Measurements from ENCODE around the gene TBXA2R.

The TBXA2R gene

GRCh38 chr19:3618811-3619630 is 12.3 kb upstream of the TBXA2R start:
- no peak for DNase-seq

DNA sequence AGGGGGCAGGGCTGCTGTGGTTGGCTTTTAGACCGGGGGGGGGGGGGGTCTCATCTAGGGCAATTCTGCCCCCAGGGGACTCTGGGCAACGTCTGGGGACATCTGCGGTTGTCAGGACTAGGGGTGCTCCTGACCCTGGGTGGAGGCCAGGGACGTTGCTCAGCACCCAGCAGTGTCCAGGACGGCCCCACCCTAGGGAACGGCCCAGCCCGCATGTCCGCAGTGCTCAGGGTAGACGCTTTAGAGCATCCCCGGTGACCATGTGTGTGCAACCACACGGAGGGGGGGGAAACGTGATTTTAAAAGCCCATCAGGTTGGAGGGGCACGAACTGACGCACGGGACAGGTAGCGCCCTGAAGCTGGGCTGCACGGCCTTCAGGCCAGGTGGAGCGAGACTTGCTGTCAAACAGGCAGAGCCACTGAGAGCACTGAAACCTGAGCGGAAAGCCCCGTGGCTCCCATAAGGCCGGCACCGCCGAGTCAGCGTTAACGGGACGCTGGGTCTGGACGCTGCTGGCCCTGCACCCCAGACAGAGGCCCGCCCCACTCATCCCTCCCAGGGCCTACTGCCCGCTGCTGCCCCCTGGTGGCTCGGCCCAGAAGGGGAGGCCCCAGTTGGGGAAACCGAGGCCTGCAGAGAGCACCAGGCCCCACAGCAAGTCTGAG is 11.6 kb upstream of the TBXA2R start:
- DNase-seq, result peak; percentile 47 to 48

- no peak for DNase-seq
These were observed 10.8 kb upstream of the TBXA2R start for GRCh38 chr19:3617463-3617862.

- no peak for DNase-seq
These were observed 9.0 kb upstream of the TBXA2R start for GRCh38 chr19:3615524-3616135.

DNA sequence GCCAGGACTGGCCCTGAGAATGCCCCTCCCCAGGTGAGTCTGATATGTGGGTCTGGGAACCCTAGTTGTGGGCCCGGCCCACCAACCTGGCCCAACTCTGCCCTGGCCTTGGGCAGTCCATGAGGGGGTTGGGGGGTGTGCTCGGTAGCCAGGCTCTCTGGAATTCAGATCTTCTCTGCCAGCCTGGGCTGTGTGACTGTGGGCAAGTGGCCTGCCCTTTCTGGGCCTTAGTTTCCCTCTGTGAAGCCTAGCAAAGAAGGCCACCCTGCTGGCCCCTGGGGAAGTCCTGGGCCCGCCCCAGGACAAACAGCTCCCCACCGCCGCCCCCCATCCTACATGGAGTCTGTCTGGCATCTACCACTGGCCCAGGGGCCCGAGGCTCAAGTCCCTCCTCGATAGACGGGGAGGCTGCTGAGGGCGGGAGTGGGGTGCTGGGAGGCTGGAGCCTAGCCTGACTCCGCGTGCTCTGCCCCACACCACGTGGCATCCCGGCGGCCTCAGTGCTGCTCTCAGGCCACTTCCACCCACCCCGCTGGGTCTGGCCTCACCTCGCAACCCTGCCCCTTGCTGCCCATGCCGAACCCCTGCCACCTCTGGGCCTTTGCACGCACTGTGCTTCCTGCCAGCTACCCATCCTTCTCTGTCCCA is 8.3 kb upstream of the TBXA2R start:
- DNase-seq, result no peak

DNA sequence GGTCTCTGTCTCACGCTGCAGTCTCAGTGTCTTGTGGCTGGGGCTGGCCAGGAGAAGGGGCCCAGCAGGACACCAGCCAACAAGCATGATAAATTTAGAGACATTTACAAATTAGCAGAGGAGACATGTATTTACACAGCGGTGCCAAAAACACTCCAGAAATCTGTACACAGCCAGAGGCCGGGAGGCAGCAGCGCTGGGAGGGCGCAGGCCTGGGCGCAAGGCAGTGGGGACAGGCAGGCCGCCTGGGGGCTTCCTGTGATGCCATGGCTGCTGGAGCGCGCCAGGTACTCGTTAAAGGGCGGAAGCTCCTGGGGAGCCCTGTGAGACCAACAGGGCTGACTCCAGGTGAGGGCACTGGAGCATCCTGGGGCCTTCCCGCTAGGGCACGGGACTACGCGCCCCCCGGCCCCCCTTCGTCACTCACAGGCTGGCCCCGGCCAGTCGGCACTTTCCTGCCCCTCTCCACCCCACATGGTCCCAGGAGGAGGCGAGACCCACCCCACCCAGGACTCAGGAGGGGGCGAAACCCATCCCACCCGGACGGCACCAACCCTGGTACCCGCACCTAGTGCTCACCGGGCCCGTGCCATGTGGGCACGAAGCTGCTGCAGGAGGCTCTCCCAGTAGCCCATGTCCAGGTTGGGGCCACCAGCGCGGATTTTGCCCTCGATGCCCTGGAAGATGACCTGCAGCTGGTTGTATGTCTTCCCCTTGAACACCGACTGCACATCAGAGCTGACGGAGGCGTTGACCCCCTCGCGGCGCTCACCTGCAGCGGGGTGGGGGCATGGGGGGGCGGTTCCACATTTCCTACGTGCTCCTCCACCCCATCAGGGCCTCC is 7.4 kb upstream of the TBXA2R start:
- DNase-seq, result no peak

DNA sequence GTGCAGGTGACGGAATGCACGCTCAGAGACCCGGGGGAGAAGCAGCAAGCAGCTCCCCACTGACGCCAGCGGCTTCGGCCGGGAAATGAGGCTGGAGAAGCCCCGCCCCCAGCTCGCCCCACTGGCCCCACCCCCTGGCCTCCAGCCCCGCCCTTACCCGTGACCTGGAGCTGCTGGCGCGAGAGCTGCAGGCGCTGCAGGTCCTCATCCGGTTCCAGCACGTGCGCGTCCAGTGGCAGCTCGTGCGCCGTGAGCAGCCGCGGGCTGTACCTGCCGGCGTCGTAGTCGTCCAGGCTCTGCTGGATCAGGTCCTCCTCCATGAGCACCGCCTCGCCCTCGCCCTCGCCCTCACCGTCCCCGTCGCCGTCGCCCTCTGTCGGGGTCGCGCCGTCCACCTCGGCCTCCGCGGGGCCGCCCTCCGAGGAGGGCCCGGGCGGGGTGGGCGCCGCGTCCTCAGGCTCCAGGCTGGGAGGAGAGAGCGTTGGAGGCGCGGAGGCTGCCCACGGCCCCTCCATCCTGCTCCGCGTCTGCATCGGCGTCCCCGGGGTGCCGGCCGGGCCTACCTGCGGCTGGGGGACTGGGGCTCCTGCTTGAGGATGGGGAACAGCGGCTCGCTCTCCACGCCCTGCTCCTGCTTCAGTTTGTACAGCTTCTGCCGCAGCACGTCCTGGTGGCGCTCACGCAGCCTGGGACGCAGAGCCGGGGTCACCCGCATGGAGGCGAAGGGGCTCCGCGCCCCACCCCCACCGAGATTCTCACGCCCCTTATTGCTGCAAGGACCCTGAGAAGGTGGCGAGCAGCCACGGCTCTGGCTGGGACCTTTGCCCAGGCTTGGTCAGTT is 6.4 kb upstream of the TBXA2R start:
- no peak for DNase-seq

DNA sequence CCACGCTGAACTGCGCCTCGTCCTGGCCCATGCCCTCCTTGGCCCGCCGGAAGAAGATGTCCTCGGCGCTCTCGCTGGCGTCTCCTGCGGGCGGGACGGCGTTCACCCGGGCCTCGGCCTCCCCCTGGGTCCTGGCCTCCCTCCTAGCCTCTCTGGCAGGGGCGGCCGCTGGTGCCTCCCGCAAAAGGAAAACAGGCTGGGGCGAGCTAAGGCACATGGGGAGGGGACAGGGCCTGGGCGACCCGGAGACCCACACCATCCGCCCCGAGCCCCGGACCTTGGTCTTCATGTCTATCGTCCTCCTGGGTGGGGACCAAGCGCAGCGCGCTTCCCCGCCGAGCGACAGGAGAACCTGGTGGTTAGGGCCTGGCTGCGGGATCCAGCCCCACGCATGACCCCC is 5.7 kb upstream of the TBXA2R start:
- DNase-seq, result no peak

- DNase-seq, result no peak
These were observed 5.2 kb upstream of the TBXA2R start for GRCh38 chr19:3611841-3612240.

DNA sequence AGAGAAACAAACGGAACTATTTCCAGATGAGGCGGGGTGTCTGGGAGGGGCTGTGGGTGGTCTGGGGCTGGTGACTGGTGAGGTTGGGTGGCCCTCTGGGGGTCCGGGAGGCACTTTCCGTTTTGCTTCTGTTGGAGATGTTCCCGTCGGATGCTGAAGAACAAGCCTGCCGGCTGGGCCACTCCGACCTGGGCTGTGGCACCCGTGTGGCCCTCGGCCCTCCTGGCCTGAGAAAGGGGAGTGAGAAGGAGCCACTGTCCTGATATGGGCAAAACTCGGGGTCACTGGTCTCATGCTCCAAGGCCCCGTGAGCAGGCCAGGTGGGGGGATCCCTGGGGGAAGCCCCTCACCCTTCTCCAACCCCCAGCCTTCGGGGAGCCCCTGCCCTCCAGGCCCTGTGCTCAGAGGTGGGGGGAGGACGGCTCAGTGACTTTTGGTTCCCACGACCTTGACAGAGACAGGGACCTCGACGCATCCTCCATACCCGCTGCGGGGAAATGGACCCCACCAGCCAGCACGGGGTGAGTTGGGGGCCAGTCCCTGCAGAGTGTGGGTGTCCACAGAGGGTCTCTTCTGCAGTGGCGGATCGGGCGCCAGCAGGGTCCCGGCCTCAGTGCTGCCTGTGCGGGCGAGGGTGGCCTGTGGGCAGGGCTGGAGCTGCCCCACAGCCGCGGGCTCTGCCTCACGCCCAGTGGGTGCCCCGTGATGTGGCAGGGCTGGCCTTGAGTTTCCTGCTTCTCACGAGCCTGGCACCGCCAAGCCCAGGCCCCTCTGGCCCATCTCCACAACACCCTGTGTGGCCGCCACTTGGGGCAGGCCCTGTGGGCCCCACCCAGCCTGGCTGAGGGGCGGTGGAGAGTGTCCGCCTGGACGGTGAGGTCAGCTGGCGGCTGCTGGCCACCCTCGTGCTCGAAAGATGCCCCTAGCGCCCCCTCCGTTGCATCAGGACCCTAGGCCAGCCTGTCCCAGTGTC is 4.4 kb upstream of the TBXA2R start:
- no peak for DNase-seq

- no peak for DNase-seq
These were observed 3.4 kb upstream of the TBXA2R start for GRCh38 chr19:3609779-3610719.

DNA sequence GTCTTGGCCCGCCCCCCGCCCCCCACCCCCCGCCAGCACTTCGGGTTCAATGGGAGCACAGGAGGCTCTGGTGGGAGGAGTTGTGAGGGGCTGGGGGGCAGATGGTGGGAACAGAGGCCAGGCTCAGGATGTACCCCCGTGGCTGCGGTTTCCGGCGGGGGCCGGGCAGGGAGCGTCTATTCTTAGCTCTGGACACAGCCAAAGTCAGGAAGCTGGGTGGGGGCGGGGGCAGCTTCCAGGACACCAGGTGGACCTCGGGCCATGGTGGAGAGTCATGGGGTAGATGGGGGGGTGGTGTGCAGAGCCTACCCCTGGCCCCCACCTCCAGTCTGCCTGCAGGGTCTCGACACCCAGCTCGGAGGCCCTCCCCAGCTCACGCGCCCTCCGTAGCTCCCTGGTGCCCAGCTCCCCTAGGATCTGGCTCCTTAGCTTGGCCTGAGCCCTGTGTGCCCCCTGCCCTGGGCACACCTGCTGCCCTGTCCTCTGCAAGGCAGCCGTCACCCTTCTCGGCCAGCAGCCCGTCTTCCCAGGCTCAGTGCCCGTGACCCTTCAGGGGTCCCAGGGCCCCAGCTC is 2.2 kb upstream of the TBXA2R start:
- DNase-seq, result no peak

- DNase-seq, result no peak
These were observed 1.5 kb upstream of the TBXA2R start for GRCh38 chr19:3608079-3608641.

GRCh38 chr19:3607303-3608078 is 816 bp upstream of the TBXA2R start:
- no peak for DNase-seq

DNA sequence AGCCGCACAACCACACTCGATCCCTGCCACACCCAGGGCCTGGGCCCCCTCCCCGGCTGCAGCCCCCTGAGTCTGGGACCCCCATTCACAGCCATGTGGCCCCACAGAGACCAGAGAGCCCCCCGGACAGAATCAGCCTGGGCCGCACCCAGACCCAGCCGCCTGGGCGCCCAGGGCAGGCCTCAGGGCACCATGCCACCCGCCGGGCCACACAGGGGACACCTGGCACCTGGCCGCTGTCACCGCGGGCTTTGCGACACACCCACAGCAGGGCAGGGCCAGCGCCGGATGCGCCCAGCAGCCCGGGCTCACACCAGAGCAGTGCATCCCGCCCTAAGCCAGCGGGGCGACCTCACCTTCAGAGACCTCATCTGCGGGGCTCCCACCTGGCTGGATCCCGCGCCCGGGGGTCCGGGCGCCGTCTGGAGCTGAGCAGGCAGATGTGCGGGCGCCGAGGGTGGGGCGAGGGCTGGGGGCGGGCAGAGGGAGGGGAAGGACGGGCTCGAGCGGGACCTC is 443 bp downstream of the TBXA2R start:
- DNase-seq, result peak; percentile 20 to 28

DNA sequence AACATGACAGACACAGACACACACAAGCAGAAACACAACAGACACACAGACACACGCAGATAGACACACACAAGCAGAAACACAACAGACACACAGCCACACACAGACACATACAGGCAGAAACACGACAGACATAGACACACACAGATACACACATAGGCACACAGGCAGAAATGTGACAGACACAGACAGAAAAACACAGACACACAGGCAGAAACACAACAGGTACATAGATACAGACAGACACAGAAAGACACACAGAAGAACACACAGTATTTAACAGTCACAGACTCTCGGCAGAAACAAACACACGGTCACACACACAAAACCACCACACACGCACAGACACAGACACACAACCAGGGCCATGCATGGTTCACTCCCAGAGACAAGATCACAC is 905 bp downstream of the TBXA2R start:
- DNase-seq, result no peak

GRCh38 chr19:3605361-3605760 is 1.3 kb downstream of the TBXA2R start:
- no peak for DNase-seq

DNA sequence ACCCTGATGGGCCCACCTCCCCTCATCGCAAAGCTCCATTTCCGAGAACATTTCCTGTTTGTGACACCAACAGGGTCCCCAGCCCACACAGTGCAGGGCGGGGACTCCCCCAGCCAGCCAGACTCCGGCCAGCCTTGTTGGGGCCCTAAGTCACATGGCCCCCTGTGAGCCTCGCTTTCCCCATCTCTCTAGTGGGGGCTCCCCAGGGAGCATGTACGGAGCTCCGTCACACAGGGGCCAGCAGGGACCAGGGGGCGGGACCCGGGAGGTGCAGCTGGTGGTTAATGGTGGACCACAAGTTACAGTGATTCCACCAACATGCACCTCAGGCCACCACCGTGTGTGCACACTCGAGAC is 1.7 kb downstream of the TBXA2R start:
- DNase-seq, result peak; percentile 27 to 42

Measured in CD4-positive, alpha-beta T cell treated with Interleukin-1 beta for 1 hour (primary cell).